ENCODE measurements around the gene PRDX3.

PRDX3 gene

DNA sequence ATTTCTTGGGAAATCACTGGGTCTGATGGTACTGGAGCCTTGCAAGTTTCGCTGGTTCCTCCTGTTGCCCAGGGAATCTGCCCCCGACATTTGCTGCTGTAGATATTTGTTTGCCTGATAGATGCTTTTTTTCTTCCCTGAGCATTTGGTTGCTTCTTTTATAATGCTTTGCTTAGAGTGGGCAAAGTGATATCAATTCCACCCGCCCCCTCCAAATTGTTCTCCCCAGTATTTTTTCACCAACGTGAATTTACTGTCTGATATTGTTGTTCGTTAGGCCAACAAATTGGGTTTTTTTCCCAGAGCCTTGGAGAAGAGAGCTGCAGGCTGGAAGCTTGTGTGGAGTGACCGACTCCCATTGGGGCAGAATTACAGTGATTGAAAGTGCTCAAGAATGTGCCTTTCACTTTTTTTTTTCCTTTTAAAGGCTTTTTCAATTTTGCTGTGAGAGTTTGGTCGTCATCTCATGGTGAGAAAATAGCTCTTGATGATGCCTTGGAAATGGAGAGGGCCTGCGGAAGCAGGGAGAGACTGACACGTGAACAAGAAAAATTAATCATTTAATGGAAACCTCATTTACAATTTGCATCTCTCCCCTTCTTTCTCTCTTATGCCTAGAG is 31.2 kb upstream of the PRDX3 start:
- no peaks in the 10 kb centered on the region for H3K27me3 Mint-ChIP-seq
- H3K27ac Mint-ChIP-seq, result peak overlapping the region; percentile 36 to 94
- H3K9me3 Mint-ChIP-seq, result no peaks in the 10 kb centered on the region
- DNase-seq (no peak), ATAC-seq (no peak)
- H3K4me1 Mint-ChIP-seq, result peaks cover 67% of the 10 kb centered on the region
- peak overlapping the region; percentile 90 to 93 for H3K4me3 Mint-ChIP-seq

DNA sequence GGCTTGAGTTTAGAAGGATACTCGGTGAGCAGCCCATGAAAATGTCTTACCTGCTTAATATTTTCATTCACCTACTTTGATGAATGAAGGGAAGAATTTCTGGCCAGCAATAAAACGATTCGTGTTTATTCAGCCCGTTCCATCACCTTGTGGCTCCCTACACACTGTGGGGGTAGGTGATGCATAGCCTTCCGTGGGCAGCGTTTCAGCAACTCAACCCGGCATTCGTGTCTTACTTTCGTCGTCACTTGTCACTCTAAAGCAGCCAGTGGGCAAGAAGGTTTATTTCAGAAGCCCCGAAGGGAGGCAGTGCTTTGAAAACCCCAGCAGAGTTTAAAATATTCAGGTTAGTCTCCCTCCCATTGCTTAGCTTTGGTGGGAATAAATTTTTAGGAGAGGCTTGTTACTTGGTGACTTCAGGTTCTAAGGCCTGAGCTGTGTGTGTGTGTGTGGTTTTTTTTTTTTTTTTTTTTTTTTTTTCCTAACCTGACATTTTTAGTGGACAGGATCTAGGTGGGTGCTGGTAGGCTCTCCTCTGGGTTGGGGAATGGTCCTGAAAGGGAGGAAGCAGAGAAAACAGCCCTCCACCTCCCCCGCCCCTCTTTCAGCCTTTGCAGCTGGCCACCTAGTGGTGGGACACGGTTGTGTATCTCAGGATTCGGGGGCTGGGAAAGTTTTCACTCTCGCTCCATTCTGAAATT is 30.6 kb upstream of the PRDX3 start:
- peak; percentile 32 for ATAC-seq
- Mint-ChIP-seq H3K9me3 (no peaks in the 10 kb centered on the region), H3K27me3 (no peaks in the 10 kb centered on the region), H3K4me1 (peaks cover 61% of the 10 kb centered on the region), H3K27ac (peak overlapping the region; percentile 68 to 94), H3K4me3 (peak overlapping the region; percentile 90 to 93)
- peak; percentile 56 to 64 for DNase-seq

DNA sequence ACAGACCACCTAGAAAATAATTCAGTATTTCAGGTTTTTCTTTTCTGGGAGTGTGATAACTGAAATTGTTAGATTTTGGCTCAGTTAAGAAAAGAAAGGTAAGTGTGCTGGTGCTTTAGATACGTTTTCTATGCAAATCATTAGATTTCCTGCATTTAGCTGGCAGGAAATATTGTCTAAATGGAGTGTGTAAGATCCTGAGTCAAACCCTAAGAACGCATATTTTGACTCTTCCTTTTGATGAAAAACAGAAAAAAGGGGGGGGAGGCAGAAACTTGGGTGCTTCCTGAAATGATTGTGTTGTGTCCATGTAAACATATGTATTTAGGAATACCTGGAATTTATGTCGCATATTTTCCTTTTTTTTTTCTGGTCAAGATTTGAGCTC is 29.9 kb upstream of the PRDX3 start:
- Mint-ChIP-seq H3K27me3 (no peaks in the 10 kb centered on the region), H3K4me3 (peak overlapping the region; percentile 90 to 93), H3K9me3 (no peaks in the 10 kb centered on the region), H3K4me1 (peaks cover 54% of the 10 kb centered on the region), H3K27ac (peak overlapping the region in 1 of 2 donors; percentile 68)
- ATAC-seq, result no peak
- no peak for DNase-seq

DNA sequence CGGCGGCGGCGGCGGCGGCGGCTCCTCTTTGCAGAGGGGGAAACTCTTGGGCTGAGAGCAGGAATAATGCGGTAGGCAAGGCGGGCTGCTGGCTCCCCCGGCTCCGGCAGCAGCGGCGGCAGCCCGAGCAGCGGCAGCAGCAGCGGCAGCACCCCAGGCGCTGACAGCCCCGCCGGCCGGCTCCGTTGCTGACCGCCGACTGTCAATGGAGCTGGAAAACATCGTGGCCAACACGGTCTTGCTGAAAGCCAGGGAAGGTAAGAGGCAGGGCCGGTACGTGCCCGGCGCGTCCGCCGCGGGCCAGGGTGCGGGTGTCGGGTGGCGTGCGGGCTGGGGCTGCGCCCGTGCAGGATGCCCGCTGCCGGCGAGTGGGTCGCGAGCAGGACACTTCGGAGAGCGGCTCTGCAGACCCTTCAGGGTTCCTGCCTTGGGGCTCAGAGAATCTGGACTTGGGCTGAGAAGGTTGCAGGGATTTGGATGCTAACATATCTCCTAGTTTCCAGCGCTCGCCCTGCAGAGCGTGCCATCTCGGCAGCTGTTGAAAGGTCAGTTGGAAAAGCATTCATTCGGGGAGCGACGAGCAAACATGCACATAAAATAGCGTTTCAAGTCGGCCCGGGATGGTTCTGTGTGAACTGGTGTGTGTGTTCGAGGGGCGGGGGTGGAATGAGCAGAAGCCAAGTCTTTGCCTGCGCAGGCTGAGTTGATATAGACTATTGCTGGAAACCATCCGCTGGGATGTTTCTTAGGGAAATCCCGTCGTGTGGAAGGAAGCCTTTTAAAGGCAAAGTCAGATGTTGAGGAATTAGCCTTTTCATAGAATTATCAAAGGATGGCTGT is 29.3 kb upstream of the PRDX3 start:
- DNase-seq, result peak; percentile 62 to 74
- H3K4me3 Mint-ChIP-seq, result peak overlapping the region; percentile 90 to 93
- H3K27ac Mint-ChIP-seq, result peak overlapping the region in 1 of 2 donors; percentile 20
- no peaks in the 10 kb centered on the region for H3K9me3 Mint-ChIP-seq
- peaks cover 50% of the 10 kb centered on the region for H3K4me1 Mint-ChIP-seq
- no peaks in the 10 kb centered on the region for H3K27me3 Mint-ChIP-seq
- ATAC-seq, result peak; percentile 22

DNA sequence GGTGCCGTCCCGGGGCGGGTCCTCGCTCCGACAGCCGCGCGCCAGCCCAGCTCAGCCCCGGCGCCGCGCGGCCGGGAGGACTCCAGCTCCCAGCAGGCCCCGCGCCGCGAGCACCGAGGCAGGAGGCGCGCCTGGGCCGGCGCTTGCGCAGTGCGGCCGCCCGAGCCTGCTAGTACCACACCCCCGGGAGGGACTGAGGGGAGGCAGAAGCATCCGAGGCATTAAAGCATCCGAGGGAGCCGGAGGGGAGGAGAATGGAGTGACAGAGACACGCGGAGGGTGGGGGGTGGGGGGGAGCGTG is 28.7 kb upstream of the PRDX3 start, which contains the start of gene GRK5:
TSS of gene GRK5 (plus strand) at position 206 of the 301 bp plus-strand sequence. CDS start 347 bp downstream, outside the sequence.
- Mint-ChIP-seq H3K27me3 (no peaks in the 10 kb centered on the region), H3K9me3 (no peaks in the 10 kb centered on the region), H3K27ac (peak within 1 kb of the TSS; percentile 92 to 99), H3K4me1 (peaks cover 44% of the 10 kb centered on the region), H3K4me3 (peak within 1 kb of the TSS; percentile 90 to 96)
- DNase-seq (peak; percentile 97 to 99), ATAC-seq (peak; percentile 90)

DNA sequence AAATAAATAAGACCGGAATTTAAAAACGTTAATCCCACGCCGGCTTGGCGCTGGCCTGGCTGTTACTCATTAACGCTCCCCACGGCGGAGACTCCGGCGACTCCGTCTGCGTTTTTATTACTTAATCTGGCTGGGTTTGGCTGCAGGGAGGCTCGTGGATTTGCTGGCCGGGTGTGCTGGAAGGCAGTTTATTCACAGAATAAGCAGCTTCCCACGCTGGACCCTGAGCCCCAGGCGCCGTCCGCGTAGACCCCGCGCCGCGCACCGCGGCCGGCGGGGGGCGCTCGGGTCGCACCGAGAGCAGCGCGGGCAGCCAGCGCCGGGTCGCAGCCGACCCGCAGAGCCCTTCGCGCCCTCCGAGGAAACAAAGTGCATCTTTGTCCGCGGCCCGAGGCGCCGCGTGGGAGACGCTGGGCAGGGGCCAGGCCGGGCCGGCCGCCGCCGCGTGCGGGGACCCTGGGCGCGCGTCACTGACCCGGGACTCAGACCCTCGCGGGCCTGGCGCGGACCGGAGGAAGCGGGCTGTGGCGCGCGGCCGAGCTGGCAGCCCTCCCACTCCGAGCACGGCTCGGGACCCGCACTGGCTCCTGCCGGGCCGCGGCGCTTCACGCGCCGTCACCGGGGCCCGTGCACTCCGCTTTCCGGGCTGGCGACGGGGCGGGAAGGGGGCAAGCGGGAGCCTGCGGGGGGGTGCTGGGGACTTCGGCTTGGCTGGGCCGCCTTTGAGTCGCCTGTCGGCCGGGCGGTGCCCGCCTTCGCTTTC is 28.2 kb upstream of the PRDX3 start:
- H3K27me3 Mint-ChIP-seq, result no peaks in the 10 kb centered on the region
- no peaks in the 10 kb centered on the region for H3K9me3 Mint-ChIP-seq
- peaks cover 39% of the 10 kb centered on the region for H3K4me1 Mint-ChIP-seq
- H3K4me3 Mint-ChIP-seq, result peak overlapping the region; percentile 87 to 96
- peak overlapping the region; percentile 92 to 99 for H3K27ac Mint-ChIP-seq
- DNase-seq (peak; percentile 78 to 87), ATAC-seq (peak; percentile 70)

DNA sequence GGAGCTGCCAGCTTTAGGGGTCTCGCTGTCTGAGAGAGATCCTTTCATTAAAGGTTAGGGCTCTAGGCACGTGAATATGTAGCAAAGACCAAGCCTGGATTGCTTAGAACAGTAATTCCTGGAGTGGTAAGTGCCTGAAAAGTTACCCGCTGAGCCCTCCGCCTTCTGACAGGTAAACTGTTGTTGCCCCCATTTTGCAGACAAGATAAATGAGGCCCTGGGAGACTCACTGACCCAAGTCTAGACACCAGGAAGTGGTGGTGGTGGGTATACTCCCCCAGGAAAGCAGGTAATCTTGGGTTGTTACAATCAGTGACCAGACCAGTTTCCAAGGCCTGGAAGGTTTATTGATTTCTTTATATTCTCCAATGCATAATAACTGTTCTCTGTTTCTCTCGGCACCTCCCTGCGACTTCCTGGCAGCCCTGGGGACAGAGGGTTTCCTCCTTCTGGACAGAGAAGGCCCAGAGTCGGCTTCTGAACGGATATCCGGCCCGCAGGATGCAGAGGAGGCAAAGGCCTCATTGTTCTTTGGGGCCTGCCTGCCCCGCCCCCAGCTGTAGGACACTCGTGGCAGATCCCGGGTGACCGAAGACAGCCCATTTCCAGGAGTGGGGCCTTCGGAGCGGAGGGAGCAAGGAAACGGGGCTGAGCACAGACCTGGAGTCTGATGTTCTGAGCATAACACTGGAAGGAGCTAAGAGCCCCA is 27.4 kb upstream of the PRDX3 start:
- peak overlapping the region; percentile 87 to 96 for H3K4me3 Mint-ChIP-seq
- H3K27me3 Mint-ChIP-seq, result no peaks in the 10 kb centered on the region
- DNase-seq, result peak in 1 of 2 donors; percentile 58
- ATAC-seq, result no peak
- no peaks in the 10 kb centered on the region for H3K9me3 Mint-ChIP-seq
- peak overlapping the region; percentile 92 to 99 for H3K27ac Mint-ChIP-seq
- peaks cover 32% of the 10 kb centered on the region for H3K4me1 Mint-ChIP-seq

DNA sequence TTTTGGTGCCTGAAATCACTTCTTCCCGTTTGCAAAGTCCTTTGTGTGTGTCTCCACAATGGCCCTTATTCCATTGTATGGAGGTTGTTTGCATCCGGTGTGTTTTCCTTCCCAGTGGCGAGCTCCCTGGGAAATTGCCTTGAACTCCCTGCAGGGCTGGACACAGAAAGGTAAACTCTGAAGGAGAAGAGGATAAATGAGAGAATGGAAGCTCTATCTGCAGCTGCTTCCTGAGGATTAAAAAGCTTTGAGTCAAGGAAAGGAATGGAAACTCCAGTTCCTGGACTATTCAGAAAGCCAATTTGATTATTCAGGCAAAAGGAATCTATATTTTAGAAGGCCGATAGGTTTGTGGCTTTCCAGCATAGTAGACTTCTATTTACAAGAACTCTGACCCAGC is 24.4 kb upstream of the PRDX3 start:
- Mint-ChIP-seq H3K27ac (no peak overlapping the region), H3K4me3 (no peak overlapping the region), H3K27me3 (peaks cover 11% of the 10 kb centered on the region), H3K4me1 (peaks cover 24% of the 10 kb centered on the region), H3K9me3 (no peaks in the 10 kb centered on the region)
- ATAC-seq (no peak), DNase-seq (no peak)

DNA sequence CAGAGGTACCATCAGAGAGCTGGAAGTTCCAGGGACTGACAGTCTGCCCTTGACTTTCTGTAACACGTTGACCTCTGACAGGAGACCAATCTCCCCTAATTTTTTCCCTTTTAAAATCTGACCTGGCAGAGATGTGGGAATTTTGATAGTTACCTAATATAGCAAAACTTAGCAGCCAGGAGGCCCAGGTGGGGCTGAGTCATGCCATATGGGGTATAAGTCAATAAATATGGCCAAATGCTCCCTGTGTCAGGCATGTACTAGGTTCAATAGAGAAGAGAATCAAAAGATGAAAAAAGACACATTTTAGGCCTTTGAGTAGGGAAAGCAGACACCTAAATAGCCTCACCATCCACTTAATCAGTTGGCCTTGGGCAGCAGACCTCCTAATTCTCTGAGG is 22.6 kb upstream of the PRDX3 start:
- Mint-ChIP-seq H3K9me3 (no peaks in the 10 kb centered on the region), H3K27me3 (peaks cover 11% of the 10 kb centered on the region), H3K4me3 (no peak overlapping the region), H3K27ac (no peak overlapping the region), H3K4me1 (peaks cover 26% of the 10 kb centered on the region)
- DNase-seq (no peak), ATAC-seq (no peak)

DNA sequence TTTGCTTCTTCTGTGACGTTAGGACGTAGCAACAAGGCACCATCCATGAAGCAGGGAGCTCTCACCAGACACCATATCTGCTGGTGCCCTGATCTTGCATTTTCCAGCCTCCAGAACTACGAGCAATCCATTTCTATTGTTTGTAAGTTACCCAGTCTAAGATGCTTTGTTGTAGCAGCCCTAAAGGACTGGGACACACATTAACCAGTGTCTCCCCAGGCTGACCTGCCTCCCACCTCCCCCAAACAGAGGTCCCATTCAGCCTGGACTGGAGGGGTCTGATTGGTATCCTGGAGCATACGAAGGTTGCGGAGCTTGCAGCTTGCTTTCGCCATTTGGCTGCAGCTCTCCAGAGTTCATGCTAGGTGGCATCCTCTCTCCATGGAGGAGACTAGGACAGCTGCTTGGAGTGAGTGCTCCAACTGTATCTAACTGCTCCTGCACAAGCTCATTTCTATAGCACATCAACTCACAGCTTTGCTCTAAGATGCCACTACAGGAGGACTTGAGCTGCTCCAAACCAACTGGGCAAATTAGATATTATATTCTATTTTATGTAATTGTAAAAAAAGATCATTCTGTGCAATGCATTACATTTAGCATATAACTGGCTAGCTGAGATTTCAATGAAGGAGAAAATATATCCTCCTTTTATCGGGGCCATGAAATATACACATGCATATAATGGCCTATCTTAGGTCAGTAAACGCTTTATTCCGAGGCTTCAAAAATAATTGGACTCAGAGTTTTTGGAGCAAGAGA is 20.8 kb upstream of the PRDX3 start:
- Mint-ChIP-seq H3K4me1 (peaks cover 22% of the 10 kb centered on the region), H3K27ac (no peak overlapping the region)
- peak; percentile 19 to 45 for DNase-seq

DNA sequence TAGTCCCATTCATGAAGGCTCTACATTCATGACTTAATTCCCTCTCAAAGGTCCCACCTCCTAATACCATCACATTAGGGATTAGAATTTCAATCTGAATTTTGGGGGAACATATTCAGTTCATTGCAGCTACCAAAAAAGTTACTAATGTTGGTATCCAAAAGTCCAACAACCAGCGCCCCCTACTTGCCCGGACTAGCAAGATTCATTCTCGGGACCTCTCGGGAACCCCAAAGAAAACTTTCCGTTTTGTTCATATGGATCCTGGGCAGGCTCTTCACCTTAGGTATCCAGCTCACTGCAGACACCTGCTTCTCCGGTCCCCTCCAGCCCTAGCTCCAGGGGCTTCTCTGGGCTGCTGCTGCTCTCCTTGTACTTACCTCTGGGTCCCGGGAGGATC is 19.8 kb upstream of the PRDX3 start:
- Mint-ChIP-seq H3K4me1 (peaks cover 22% of the 10 kb centered on the region), H3K4me3 (peak overlapping the region in 1 of 2 donors; percentile 46), H3K27ac (peak overlapping the region in 1 of 2 donors; percentile 30), H3K9me3 (no peaks in the 10 kb centered on the region), H3K27me3 (peaks cover 11% of the 10 kb centered on the region)
- no peak for DNase-seq
- ATAC-seq, result no peak

More for the DNA sequence above, 20.8 kb upstream of the PRDX3 start:
- ATAC-seq, result peak; percentile 83
- Mint-ChIP-seq H3K27me3 (peaks cover 11% of the 10 kb centered on the region), H3K4me3 (no peak overlapping the region), H3K9me3 (no peaks in the 10 kb centered on the region)

DNA sequence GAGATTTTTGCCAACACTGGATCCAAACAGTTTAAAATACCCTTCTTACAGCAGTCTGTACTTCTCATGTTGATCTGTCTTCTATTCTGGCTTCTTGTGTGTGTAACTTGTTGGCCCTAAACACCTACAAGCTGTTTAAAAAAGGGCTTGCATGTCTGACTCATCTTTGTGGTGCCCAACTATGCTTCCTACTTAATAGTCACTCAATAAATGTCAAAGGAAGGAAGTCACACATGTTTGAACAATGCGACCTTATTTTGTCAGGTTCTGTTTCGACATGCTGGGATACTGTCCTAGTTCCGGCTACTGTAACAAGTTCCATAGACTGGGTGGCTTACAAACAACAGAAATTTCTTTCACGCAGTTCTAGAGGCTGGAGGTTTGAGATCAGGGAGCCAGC is 19.3 kb upstream of the PRDX3 start:
- no peaks in the 10 kb centered on the region for H3K9me3 Mint-ChIP-seq
- ATAC-seq (peak; percentile 78), DNase-seq (no peak)
- peaks cover 22% of the 10 kb centered on the region for H3K4me1 Mint-ChIP-seq
- peak overlapping the region in 1 of 2 donors; percentile 24 for H3K4me3 Mint-ChIP-seq
- H3K27ac Mint-ChIP-seq, result peak overlapping the region; percentile 30 to 51
- H3K27me3 Mint-ChIP-seq, result peaks cover 11% of the 10 kb centered on the region

DNA sequence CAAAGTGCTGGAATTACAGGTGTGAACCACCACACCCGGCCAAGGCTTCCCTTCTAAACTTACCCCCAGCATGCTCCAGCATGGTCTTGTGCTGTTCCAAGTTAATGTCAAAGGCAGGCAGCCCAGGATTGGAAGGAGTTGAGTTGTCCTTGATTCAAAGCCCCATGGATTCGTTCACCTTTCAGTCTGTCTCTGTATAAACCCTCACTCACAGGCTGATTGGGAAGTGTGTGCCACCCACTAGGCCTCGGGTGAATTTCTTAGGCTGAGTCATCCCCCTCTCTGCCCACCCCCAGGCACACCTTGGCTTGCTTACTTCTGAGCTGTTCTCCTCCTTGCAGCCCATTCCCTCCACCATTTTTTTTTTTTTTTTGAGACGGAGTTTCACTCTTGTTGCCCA is 13.3 kb upstream of the PRDX3 start:
- DNase-seq (no peak), ATAC-seq (peak; percentile 54)
- no peak overlapping the region for H3K27ac Mint-ChIP-seq
- no peak overlapping the region for H3K4me3 Mint-ChIP-seq
- H3K9me3 Mint-ChIP-seq, result no peaks in the 10 kb centered on the region
- peaks cover 28% of the 10 kb centered on the region for H3K4me1 Mint-ChIP-seq
- no peaks in the 10 kb centered on the region for H3K27me3 Mint-ChIP-seq
